ENCODE measurements around the gene RWDD1.

GRCh38 chr6:116568821-116569755, 2.2 kb upstream of the RWDD1 start:
- TF ChIP-seq CTCF (IDR thresholded peaks at IDR 0.05; ENCODE audit: low read depth, low read length, poor library complexity, severe bottlenecking) (no peak), EZH2phosphoT487 (IDR thresholded peaks at IDR 0.05; ENCODE audit: borderline replicate concordance, low read length) (no peak)
